Measurements from ENCODE around the gene CNTFR.

GRCh38 chr9:34514401-34514800 is 75.1 kb downstream of the CNTFR start:
- TF ChIP-seq CTCF (IDR thresholded peaks at IDR 0.05): no peak
- TF ChIP-seq POLR2A (IDR thresholded peaks at IDR 0.05): no peak
- no peak for TF ChIP-seq POLR2AphosphoS5 (IDR thresholded peaks at IDR 0.05; ENCODE audit: insufficient read depth in 1 of 2, low read depth in 1 of 2)
